Motor neuron (in vitro differentiated cells): ENCODE results near the gene CEACAM6. TPM values are rescaled to one million over a fixed set of nuclear protein-coding genes. Genes with fewer than 3 reads are reported as not detected.

Source experiments
- ATAC-seq, 8 experiments: fragments of 200-7000 bp; cut with Tn5 transposase; replicated peaks in 6 of 8; 2 replicates each; pipeline ENCODE4 v1.8.0; 2021; ENCODE audit warnings: mild to moderate bottlenecking in 8 of 8, moderate library complexity in 8 of 8
- H3K27ac ChIP-seq, 2 donors: fragments of 250-450 bp; sonication (Bioruptor Pico); 2 replicates each; pipeline ENCODE4 v1.9.0; 2021; ENCODE audit warnings: antibody characterized with exemption in 2 of 2, mild to moderate bottlenecking in 2 of 2, moderate library complexity in 1 of 2
- H3K4me1 ChIP-seq, 2 donors: fragments of 250-450 bp; sonication (Bioruptor Pico); replicated peaks in 1 of 2; 2 replicates each; pipeline ENCODE4 v1.6.1; 2021; ENCODE audit warnings: antibody characterized with exemption in 2 of 2, mild to moderate bottlenecking in 2 of 2, moderate library complexity in 1 of 2
- H3K4me3 ChIP-seq, 5 donors: fragments of 250-450 bp; sonication (Bioruptor Pico); 2 replicates each; pipeline ENCODE4 v1.9.0; 2021; ENCODE audit warnings: antibody characterized with exemption in 5 of 5, mild to moderate bottlenecking in 5 of 5, moderate library complexity in 4 of 5
- WGBS, 10 experiments: fragments of 450-650 bp; shearing (Covaris generic); methylation state at CpG; one replicate each; pipeline ENCODE4 v1.0.0; 2022; 5-methylcytosine and 5-hydroxymethylcytosine counted together
- in situ Hi-C, 9 experiments: fragments of 400-800 bp; cut with MboI; loops; one replicate each; pipeline ENCODE4 v1.15.0; 2021; ENCODE audit warnings: low sequenced_read_pairs in 9 of 9, low pct_unique_long_range_greater_than_20kb in 2 of 9; ENCODE audit not compliant: unreplicated experiment in 9 of 9
- total RNA-seq, 8 experiments: library from RNA; unstranded; fragments of 300-600 nt; gene quantifications; 2 replicates each; pipeline versions ENCODE4 v1.2.3 to v1.2.4, GENCODE V29; 2022

Gene CEACAM6
- total RNA-seq, 8 experiments from 2014 or later = 0.05 to 0.56 (median 0.14) TPM; not detected in 3

DNA sequence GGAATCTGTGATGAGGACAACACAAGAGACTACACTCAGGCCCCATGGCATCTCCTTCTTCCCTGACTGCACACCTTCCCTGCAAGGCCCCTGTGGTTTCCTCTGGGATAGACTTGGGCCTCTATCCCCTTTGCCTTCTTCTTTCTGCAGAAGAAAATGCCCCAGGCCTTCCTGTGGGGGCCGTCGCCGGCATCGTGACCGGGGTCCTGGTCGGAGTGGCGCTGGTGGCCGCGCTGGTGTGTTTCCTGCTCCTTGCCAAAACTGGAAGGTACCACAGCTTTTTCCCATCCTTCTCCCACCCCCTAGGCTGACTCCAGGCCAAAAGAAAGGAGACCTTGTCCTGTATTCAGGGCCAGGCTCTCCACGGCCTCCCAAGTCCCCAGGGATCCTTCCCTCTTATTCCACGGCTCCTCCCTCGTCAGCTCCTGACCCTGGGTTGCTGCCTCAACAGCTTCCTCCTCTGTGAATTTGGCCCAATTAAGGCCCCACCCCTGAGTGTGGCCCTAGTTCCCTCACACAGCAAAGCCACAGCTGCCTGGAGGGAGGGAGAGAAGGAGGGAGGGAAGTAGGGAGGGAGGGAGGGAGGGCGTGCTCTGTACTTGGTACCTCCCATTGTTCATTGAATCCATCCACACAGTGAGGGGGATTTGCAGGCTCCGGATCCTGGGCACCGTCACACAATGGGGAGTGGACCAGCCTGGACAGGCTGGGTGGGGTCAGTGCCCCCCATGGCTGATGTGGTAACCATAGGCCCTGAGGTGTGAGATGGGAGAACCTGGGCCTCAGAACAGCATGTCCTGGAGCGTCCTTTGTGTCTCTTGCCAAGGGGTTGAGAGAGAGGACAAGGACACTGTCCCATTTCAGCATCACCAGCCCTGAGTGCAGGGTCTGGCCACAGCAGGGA is 53.6 kb downstream of the CEACAM6 start:
- Histone ChIP-seq H3K4me3 (no peak overlapping the region), H3K27ac (no peak overlapping the region), H3K4me1 (no peaks in the 10 kb centered on the region)
- no peak for ATAC-seq
- WGBS, 10 experiments = 20 to 100% (median 77%) methylated on average over 1 to 11 of the region's 16 CpGs; no CpG with 5 or more reads in 4 of the 10 experiments
- in situ Hi-C loops = no loop called here

- ATAC-seq = no peak
- no peak overlapping the region for H3K27ac ChIP-seq
- WGBS, 10 experiments = 0 to 20% methylated on average over 1 of the region's 4 CpGs; no CpG with 5 or more reads in 8 of the 10 experiments
- H3K4me1 ChIP-seq = no peaks in the 10 kb centered on the region
- no peak overlapping the region for H3K4me3 ChIP-seq
- in situ Hi-C loops = no loop called here
Observed at GRCh38 chr19:41810301-41810700, 55.0 kb downstream of the CEACAM6 start.

DNA sequence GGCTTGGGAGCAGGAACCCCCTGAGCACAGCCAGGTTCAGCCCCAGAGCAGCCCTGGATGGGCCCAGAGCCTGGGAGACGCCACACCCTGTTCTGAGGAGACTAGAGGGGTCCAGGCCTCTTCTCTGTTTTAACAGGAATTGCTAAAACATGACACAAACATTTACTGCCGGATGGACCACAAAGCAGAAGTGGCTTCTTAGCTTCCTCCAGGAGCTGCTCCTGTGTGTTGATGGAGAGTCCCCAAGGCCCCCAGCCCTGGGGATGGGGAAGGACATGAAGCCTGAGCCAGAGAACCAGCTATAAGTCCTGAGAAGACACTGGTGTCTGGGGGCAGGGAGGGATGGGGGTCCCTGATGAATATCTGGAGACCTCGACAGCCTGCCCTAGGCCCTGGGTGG is 55.7 kb downstream of the CEACAM6 start:
- no peak for ATAC-seq
- Histone ChIP-seq H3K27ac (no peak overlapping the region), H3K4me1 (no peaks in the 10 kb centered on the region), H3K4me3 (no peak overlapping the region)
- in situ Hi-C loops = no loop called here
- WGBS, 10 experiments = 20 to 60% methylated on average over 1 to 2 of the region's 3 CpGs; no CpG with 5 or more reads in 8 of the 10 experiments

GRCh38 chr19:41811981-41812380 is 56.7 kb downstream of the CEACAM6 start:
- no peaks in the 10 kb centered on the region for H3K4me1 ChIP-seq
- no peak overlapping the region for H3K27ac ChIP-seq
- H3K4me3 ChIP-seq = no peak overlapping the region
- 0 to 14% (median 10%) methylated on average over 1 to 2 of the region's 3 CpGs; no CpG with 5 or more reads in 7 of the 10 experiments for WGBS, 10 experiments
- in situ Hi-C loops = no loop called here
- ATAC-seq = no peak

DNA sequence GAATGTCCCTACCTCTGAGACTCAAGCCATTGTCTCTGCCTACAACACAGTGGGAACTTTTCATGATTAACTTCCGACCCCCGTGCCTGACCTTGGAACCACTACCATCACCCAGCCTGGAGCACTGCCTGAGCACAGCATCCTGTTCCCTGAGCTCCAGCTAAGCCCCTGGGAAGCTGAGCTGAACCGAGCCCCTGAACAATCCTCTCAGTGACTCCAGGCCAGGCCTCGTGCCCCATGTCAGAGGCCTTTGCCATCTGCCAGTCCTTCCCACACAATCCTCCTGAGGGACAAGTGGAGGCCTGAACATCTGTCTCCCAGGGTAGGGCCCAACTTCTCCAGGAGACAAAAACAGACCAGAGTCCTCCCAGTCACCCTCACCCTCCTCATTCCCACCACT is 58.6 kb downstream of the CEACAM6 start:
- Histone ChIP-seq H3K4me1 (no peaks in the 10 kb centered on the region), H3K4me3 (no peak overlapping the region), H3K27ac (no peak overlapping the region)
- no peak for ATAC-seq
- in situ Hi-C loops = no loop called here
- WGBS, 10 experiments = 0 to 20% (median 3%) methylated on average over 1 to 3 of the region's 4 CpGs; no CpG with 5 or more reads in 6 of the 10 experiments

DNA sequence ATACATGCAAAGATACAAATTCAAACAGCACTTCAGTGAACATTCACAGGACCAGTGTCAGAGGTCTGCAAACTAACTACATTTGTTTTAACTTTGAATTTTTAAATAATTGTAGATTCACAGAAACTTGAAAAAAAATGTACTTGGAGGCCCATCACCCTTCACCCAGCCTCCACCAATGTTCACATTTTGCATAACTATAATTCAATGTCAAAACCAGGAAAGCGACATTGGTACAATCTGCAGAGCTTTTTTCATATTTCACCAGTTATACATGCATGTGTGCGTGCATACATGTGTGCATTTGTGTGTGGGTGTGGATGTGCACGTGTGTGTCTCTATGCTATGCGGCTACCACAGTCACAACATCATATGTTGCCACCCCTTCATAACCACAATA is 60.0 kb downstream of the CEACAM6 start:
- H3K27ac ChIP-seq = no peak overlapping the region
- in situ Hi-C loops = no loop called here
- ATAC-seq = no peak
- no peaks in the 10 kb centered on the region for H3K4me1 ChIP-seq
- 0 to 67% (median 21%) methylated on average over 1 to 4 of the region's 4 CpGs; no CpG with 5 or more reads in 1 of the 10 experiments for WGBS, 10 experiments
- no peak overlapping the region for H3K4me3 ChIP-seq

DNA sequence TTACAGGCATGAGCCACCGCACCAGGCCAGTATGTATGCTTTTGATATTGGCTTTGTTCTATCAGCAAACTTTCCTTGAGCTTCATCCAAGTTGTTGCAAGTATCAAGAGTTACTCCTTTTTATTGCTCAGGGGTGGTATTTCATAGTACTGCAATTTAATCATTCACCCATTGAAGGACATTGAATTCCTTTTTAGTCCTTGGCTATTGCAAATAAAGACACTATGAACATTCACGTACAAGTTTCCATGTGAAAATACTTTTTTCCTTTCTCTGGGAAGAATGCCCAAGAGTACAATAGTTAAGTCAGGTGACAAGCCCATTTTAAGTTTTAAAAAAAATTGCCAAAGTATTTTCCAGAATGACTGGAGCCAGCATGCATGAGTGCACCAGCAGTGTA is 61.4 kb downstream of the CEACAM6 start:
- Histone ChIP-seq H3K4me3 (no peak overlapping the region), H3K4me1 (no peaks in the 10 kb centered on the region), H3K27ac (no peak overlapping the region)
- 25 to 84% (median 64%) methylated on average over 1 to 2 of the region's 2 CpGs; no CpG with 5 or more reads in 2 of the 10 experiments for WGBS, 10 experiments
- no peak for ATAC-seq
- in situ Hi-C loops = no loop called here

DNA sequence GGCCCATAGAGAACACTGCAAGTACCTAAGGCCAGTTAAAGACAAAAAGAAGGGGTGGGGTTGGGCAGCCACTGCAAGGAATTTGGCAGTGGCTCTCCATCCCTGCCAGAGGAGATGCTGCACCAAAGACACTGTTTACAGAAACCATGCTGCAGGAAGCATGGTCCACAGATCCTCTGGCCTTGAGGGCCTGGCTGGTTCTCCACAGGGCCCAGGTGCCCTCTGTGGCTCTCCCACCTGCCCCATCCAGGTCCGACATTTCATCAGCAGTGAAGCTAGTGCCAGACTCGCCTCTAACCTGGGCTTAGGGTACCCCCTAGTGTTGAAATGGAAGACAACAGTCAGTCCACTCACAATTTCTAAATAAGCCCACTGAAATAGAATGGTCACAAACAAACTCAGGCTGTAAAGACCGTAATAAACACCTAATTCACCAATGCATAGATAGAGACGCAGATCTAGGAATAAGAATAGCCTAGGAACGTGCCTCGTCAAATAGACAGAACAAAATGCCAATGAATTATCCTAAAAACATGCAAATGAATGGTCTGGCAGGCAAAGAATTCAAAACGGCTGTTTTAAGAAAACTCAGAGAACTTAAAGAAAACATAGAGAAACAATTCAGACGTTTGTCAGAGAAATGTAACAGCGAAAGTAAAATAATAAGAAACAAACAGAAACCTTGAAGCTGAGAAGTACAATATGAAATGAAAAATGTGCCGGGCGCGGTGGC is 65.8 kb downstream of the CEACAM6 start:
- 6 to 52% (median 35%) methylated on average over 3 to 11 of the region's 12 CpGs for WGBS, 10 experiments
- peak in 4 of 8 experiments; percentile 52 to 86 (median 76) for ATAC-seq
- in situ Hi-C loops = no loop called here
- H3K27ac ChIP-seq = no peak overlapping the region
- H3K4me1 ChIP-seq = no peaks in the 10 kb centered on the region
- no peak overlapping the region for H3K4me3 ChIP-seq

Other genes with a start within 250 kb of the CEACAM6 start
- 1 to 10 TPM in 1 of 8 experiments, under 1 TPM in 1, not detected in 6; 0.14 to 1.3 TPM for gene CEACAM21, start 179.4 kb upstream of the CEACAM6 start, total RNA-seq
- under 1 TPM in 2 of 8 experiments, not detected in 6; 0.31 to 0.47 TPM for gene CEACAM4, start 128.5 kb upstream of the CEACAM6 start, total RNA-seq
- gene CEACAM7, start 67.3 kb upstream of the CEACAM6 start, total RNA-seq = under 1 TPM in 3 of 8 experiments, not detected in 5; 0.13 to 0.28 (median 0.21) TPM
- 1 to 10 TPM in 1 of 8 experiments, under 1 TPM in 2, not detected in 5; 0.13 to 1.0 (median 0.19) TPM for gene CEACAM5, start 46.9 kb upstream of the CEACAM6 start, total RNA-seq
- 1 to 10 TPM in 2 of 8 experiments, under 1 TPM in 1, not detected in 5; 0.25 to 1.4 (median 1.3) TPM for gene CEACAM3, start 41.1 kb downstream of the CEACAM6 start, total RNA-seq
- under 1 TPM in 5 of 8 experiments, not detected in 3; 0.14 to 0.43 (median 0.25) TPM for gene LYPD4, start 89.2 kb downstream of the CEACAM6 start, total RNA-seq
- gene DMRTC2, start 89.5 kb downstream of the CEACAM6 start, total RNA-seq = under 1 TPM in 5 of 8 experiments, not detected in 3; 0.09 to 0.90 (median 0.13) TPM
- 1,000 to 10,000 TPM; 2,323 to 4,988 (median 4,056) TPM for gene RPS19, start 104.7 kb downstream of the CEACAM6 start, total RNA-seq
- gene CD79A, start 121.7 kb downstream of the CEACAM6 start, total RNA-seq = 1 to 10 TPM in 1 of 8 experiments, under 1 TPM in 6, not detected in 1; 0.27 to 1.1 (median 0.41) TPM
- 10 to 100 TPM; 10.4 to 64.9 (median 24.2) TPM for gene ARHGEF1, start 127.7 kb downstream of the CEACAM6 start, total RNA-seq
- gene ERFL, start 172.9 kb downstream of the CEACAM6 start, total RNA-seq = 1 to 10 TPM in 2 of 8 experiments, under 1 TPM in 6; 0.25 to 1.8 (median 0.59) TPM
- 100 to 1,000 TPM in 6 of 8 experiments, 10 to 100 TPM in 2; 77.0 to 267 (median 181) TPM for gene RABAC1, start 203.8 kb downstream of the CEACAM6 start, total RNA-seq
- gene ATP1A3, start 238.7 kb downstream of the CEACAM6 start, total RNA-seq = 100 to 1,000 TPM in 4 of 8 experiments, 10 to 100 TPM in 1, 1 to 10 TPM in 3; 2.4 to 243 (median 117) TPM